Left kidney (tissue), 1 donor: ENCODE measurements around the gene CHRNA4. TPM values are rescaled to one million over a fixed set of nuclear protein-coding genes. Genes with fewer than 3 reads are reported as not detected.

Experiments used
- polyA plus RNA-seq: library from polyadenylated mRNA; unstranded; fragments of 120-200 nt; gene quantifications from one replicate; pipeline ENCODE4 v1.2.1, GENCODE V29; 2013; ENCODE audit not compliant: insufficient read length

CHRNA4 gene
- polyA plus RNA-seq, 1 donor, result 13.3 TPM

Other genes with a start within 250 kb of the CHRNA4 start
- 45.5 TPM for gene YTHDF1, start 145.2 kb downstream of the CHRNA4 start, polyA plus RNA-seq
- 0.37 TPM for gene BIRC7, start 125.4 kb downstream of the CHRNA4 start, polyA plus RNA-seq
- gene NKAIN4, start 106.9 kb downstream of the CHRNA4 start, polyA plus RNA-seq, result 20.7 TPM
- gene ARFGAP1, start 88.5 kb downstream of the CHRNA4 start, polyA plus RNA-seq, result 67.1 TPM
- 1.2 TPM for gene COL20A1, start 68.2 kb downstream of the CHRNA4 start, polyA plus RNA-seq
- gene KCNQ2, start 111.3 kb upstream of the CHRNA4 start, polyA plus RNA-seq, result 5.5 TPM
- 0.67 TPM for gene EEF1A2, start 137.7 kb upstream of the CHRNA4 start, polyA plus RNA-seq
- gene PPDPF, start 159.4 kb upstream of the CHRNA4 start, polyA plus RNA-seq, result 118 TPM
- 1.1 TPM for gene PTK6, start 176.0 kb upstream of the CHRNA4 start, polyA plus RNA-seq
- not detected for gene SRMS, start 186.4 kb upstream of the CHRNA4 start, polyA plus RNA-seq
- gene FNDC11, start 192.8 kb upstream of the CHRNA4 start, polyA plus RNA-seq, result 0.81 TPM
- gene HELZ2, start 212.9 kb upstream of the CHRNA4 start, polyA plus RNA-seq, result 11.8 TPM